Measurements from ENCODE around the gene PRKCSH.

- TF ChIP-seq CTCF (IDR thresholded peaks at IDR 0.05) = no peak
- TF ChIP-seq POLR2A (IDR thresholded peaks at IDR 0.05) = no peak
- no peak for TF ChIP-seq POLR2AphosphoS5 (IDR thresholded peaks at IDR 0.05; ENCODE audit: insufficient read depth in 1 of 2, low read depth in 1 of 2)
Observed at GRCh38 chr19:11451327-11451870, 16.0 kb downstream of the PRKCSH start.

Measured in vagina (tissue), 2 donors.